ENCODE data around the gene ENPP1.

Gene ENPP1

GRCh38 chr6:131789219-131789618 is 18.6 kb upstream of the ENPP1 start:
- POLR2A ChIA-PET (ENCODE audit: low non-redundant PET): no interaction called here
- CTCF ChIA-PET: no interaction called here
- H3K27ac ChIP-seq: no peak overlapping the region
- DNase-seq (ENCODE audit: low spot score): no peak
- no peak for TF ChIP-seq CTCF (conservative IDR thresholded peaks at IDR 0.05; ENCODE audit: low read depth)

GRCh38 chr6:131791476-131791875 is 16.3 kb upstream of the ENPP1 start:
- ChIA-PET CTCF (no interaction called here), POLR2A (ENCODE audit: low non-redundant PET) (no interaction called here)
- DNase-seq (ENCODE audit: low spot score): no peak
- no peak for TF ChIP-seq CTCF (conservative IDR thresholded peaks at IDR 0.05; ENCODE audit: low read depth)
- H3K27ac ChIP-seq: no peak overlapping the region

GRCh38 chr6:131792091-131792496 is 15.7 kb upstream of the ENPP1 start:
- DNase-seq (ENCODE audit: low spot score): no peak
- CTCF ChIA-PET: interaction anchor here (1.2 kb wide), 1 partner anchor 12 kb away, joined by 3 read pairs; no protein-coding TSS in a partner anchor
- H3K27ac ChIP-seq: no peak overlapping the region

GRCh38 chr6:131795366-131795765 is 12.5 kb upstream of the ENPP1 start:
- no peak for DNase-seq (ENCODE audit: low spot score)
- ChIA-PET CTCF (no interaction called here), POLR2A (ENCODE audit: low non-redundant PET) (no interaction called here)
- no peak overlapping the region for H3K27ac ChIP-seq
- TF ChIP-seq CTCF (conservative IDR thresholded peaks at IDR 0.05; ENCODE audit: low read depth): no peak

More at GRCh38 chr6:131792091-131792496, 15.7 kb upstream of the ENPP1 start:
- TF ChIP-seq CTCF (conservative IDR thresholded peaks at IDR 0.05; ENCODE audit: low read depth): no peak
- POLR2A ChIA-PET (ENCODE audit: low non-redundant PET): no interaction called here

GRCh38 chr6:131802347-131802746 is 5.5 kb upstream of the ENPP1 start:
- no peak for DNase-seq (ENCODE audit: low spot score)
- no peak overlapping the region for H3K27ac ChIP-seq
- TF ChIP-seq CTCF (conservative IDR thresholded peaks at IDR 0.05; ENCODE audit: low read depth): no peak
- POLR2A ChIA-PET (ENCODE audit: low non-redundant PET): no interaction called here
- CTCF ChIA-PET: no interaction called here

- TF ChIP-seq CTCF (conservative IDR thresholded peaks at IDR 0.05; ENCODE audit: low read depth): no peak
- ChIA-PET CTCF (no interaction called here), POLR2A (ENCODE audit: low non-redundant PET) (no interaction called here)
- no peak for DNase-seq (ENCODE audit: low spot score)
- H3K27ac ChIP-seq: no peak overlapping the region
Measured at GRCh38 chr6:131803007-131803769, 4.6 kb upstream of the ENPP1 start.

All from RWPE1 (cell line).